Measurements from ENCODE around the gene PRSS38.

The PRSS38 gene

DNA sequence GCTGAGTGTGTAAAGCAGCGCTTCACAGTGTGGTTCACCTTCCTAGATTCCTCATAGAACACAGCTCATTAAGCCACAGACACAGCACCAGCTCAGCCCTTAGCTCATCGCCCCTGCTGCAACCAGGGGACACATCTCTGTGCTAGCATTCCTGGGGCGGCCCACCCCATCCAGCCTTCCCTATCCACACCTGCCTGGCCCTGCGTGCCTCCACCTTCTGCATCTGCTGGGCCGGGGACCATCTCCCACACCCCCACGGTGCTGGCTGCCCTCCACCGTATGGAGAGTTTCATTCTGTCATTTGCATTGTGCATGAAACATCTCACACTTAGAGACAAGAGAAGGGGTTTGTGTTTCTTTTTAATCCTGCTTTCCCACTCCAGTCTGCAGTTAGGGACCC lies 35.8 kb upstream of the PRSS38 start:
- DNase-seq = no peak

DNA sequence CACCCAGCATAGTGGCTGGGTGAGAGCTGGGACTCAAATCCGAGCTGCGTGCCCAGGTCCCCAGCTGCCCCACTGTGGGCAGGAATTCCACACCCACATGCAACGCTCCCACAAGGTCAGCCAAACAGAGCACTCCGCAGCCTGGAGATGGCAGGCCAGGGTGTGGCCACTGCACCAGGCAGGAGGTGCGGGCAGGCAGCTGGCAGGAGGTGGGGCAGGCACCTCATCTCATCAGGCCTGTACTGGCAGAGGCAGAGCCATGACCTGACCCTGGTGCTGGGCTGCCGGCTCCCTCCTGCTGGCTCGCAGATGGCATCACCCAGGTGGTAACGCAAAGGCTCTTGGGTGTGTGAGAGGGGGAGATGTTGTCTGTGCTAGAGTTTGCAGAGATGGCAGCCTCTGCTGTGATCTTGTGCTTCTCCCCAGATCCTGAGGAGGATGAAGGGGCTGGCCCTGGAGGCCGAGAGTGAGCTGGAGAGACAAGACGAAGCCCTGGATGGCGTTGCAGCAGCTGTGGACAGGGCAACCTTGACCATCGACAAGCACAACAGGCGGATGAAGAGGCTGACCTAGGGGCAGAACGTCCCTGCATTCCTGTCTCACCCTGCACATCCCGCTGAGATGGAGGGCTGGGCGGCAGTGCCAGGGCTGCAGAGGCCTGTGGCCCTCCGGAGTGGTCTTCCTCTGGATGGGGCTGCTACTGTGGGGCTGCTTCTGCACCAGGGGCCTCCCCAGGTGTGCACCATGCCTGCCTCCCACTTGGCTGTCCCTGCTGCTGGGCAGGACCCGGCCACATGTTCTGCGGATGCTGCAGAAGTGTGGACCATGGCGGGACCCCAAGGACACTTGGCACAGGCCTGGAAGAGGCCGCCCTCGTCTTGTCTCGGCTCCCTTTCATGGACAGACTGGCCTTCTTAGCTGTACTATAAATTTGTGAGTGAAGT lies 35.1 kb upstream of the PRSS38 start:
- no peak for DNase-seq

DNA sequence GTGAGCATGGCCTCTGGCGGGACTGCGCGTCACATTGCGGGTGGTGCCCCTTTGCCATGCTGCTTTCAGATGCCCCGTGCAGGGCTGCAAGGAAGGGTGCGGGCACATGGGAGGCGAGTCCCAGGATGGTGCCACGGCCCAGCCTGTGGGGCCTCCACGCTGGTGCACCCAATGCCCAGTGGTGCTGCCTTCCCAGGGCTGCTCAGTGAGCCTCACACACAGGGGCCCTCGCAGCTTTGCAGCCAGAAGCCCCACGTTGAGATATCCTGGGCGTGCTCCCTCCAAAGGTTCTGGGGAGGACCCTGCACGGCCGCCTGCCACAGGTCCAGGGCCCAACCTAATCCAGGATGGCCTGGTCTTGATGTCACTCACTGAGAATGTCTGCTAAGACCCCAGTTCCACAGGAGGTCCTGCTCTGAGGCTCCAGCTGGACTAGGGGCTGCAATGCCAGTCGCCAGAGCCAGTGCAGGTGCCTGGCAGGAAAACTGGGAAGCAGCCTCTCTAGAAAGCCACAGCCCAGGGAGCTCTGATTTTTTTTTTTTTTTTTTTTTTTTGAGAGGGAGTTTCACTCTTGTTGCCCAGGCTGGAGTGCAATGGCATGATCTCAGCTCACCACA lies 34.1 kb upstream of the PRSS38 start:
- no peak for DNase-seq

DNA sequence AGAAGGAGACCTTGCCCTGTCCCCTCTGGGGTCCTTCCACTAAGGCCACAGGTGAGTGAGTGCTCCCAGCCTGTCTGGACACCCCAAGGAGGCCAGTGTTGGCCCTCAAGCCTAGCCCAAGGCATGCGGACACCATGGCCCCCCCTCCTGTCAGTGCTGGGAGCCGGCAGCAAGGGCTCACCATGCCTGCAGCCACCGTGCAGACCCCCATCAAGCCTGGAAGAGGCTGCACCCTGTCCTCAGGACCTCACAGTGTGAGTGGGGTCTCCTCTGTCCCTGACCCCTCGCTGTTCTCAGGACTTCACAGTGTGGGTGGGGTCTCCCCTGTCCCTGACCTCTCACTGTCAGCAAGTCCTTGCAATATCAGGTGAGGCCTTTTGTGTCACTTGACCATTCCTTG lies 33.2 kb upstream of the PRSS38 start:
- DNase-seq = no peak

DNA sequence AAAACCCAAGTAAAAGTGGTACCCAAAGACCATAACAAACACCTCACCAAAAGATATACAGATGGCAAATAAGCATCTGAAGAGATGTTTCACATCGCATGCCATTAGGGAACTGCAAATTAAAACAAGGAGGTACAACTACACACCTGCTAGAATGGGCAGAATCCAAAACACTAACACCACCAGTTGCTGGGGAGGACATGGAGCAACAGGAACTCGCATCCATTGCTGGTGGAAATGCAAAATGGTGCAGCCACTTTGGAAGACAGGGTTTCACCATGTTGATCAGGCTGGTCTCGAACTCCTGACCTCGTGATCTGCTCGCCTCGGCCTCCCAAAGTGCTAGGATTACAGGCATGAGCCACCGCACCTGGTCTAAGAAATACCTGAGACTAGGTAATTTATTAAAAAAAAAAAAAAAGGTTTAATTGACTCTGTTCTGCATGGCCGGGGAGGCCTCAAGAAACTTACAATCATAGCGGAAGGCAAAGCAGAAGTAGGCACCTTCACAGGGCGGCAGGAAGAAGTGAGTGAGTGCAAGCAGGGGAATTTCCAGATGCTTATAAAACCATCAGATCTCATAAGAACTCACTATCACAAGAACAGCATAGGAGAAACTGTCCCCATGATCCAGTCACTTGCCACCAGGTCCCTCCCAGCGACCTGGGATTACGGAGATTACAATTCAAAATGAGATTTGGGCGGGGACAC lies 30.2 kb upstream of the PRSS38 start:
- no peak for DNase-seq

DNA sequence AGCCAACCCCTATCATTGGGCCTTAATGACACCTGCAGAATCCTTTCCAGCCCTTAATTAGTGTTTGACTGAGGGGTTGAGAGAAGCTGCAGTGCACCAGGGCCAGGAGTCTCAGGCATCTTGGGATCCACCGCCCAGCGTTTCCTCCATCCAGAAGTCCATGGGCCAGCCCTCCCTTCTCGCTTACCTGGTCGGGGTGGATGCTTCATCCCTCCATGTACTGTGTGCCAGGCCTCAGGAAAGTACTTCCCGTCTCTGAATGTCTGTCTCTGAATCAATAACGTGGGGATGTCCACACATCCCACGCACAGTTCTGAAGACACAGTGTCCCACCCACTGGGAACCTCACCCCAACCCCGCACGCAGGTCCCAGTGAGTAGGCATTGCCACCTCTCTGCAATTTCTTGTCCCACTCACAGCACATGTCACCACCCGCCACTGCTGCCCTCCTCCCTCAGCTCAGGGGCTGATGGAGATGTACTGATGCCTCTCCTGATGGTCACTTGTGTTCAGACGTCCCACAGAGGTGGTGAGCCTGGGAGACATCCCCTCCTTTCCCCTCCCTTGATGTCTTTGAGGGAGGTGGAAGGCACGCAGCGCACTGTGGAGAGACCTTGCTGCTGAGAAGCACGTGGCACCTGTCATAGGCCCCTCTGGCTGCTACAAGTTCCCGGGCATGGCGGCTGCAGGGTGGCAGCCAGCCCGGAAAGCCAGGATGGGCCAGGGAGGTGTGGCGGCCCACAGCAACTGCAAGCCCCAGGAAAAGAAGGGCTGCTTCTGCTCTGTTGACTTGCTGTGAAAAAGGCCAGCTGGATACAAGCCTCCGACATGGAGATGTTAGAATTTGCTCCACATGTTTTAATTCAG lies 29.4 kb upstream of the PRSS38 start:
- DNase-seq = no peak

DNA sequence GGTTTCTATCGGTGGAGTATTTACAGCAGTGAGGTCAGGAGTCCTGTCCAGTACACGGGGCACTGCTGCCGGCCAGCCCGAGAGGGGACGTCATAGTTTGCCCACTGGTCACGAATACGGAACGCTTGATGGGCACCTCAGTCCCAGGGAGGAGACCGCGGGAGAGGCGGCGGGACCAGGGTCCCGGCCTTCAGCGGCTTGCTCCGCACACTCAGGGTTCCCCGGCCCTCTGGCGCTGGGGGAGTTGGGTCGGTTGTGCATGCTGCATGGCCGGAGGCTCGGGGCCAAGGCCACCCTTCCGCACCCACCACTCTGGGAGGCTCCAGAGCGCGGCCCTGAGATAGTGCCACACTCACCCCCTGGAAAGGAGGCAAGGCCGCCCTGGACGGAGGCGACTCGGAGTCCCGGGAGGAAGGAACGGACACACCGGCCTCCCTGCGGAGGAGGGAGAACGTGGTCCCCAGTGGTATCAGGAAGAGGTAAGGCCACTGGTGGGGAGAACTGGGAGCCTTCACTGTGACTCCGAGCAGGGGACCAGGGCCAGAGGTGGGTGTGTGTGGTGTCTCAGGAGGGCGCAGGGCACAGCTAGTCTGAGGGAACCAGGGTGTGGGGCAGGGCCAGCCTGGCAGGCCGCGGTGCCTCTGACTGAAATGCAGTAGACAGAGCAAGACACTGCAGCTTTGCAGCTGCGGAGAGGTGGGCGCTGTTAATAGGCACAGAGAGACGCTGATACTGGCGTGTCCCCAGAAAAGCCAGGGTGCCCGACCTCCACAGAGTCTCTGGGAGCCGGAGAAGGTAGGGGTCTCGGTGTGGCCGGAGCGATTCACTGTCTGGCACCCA lies 28.6 kb upstream of the PRSS38 start:
- DNase-seq = no peak

DNA sequence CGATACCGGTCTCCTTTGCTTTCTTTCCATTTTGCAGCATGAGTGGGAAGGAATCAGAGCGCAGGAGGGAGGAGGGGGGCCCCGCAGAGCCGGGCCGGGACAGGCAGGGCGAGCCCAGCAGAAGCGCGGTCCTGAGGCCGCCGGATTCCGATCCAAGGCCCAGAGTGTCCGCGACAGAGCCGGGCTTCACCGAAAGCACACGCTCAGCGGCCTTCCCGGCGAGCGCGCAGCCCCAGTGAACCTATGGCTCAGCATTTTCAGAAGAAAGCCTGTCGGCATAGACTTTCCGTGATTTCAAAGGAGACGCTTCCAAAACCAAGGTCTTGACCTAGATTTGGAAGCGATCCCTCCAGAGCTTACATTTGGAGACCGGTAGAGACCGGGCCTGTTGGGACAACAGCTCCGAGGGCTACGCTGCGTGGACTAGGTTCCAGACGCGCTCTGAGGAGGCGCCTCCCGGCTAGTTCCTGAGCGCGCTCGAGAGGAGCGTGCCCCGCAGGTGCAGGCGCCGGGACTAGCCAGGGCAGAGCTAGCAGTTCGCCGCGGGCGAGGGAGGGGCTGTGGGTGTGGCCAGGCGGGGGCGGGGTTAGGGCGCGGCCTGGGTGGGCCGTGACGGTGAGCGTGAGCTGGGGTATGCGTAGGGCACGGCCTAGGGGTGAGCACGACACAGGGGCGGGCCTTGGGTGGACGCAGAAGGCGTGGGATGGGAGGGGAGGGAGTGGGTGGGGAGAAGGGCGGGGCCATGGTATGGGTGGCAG lies 27.8 kb upstream of the PRSS38 start:
- peak; percentile 96 for DNase-seq

DNA sequence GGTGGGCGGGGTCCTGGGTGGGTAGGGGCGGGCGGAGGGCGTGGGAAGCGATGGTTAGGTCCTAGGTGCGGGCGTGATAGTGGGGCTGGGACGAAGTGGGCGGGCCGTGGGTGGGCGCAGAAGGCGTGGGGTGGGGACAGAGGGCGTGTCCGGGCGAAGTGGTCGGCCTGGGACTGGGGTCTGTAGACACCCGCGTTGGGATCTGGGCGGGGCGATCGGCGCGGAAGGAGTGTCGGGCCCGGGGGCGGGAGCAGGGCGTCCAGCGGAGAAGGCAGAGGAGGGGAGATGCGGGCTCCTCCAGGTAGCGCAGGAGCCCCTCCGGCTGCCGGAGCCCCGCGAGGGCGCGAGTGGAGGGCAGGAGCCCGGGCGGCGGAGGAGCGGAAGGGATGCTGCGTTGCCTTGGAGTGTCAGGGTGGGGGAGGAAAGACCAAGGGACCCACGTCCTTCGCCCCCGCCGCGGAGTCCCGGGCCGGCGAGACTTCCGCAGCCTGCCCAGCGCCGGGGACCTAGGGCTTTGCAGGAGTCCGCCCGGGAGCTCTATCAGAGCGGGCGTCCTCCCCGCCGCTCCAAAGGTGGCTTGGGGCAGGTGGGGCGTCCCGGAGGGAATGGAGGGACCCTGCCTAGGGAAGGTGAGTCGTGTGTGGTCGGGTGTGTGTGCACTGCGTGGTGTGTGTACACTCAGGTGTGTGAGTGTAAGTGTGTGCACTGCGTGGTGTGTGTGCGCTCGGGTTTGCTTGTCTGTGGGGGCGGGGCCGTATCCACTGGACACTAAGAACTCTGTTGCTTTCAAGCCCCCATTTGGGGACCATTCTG lies 27.0 kb upstream of the PRSS38 start:
- peak; percentile 84 for DNase-seq

DNA sequence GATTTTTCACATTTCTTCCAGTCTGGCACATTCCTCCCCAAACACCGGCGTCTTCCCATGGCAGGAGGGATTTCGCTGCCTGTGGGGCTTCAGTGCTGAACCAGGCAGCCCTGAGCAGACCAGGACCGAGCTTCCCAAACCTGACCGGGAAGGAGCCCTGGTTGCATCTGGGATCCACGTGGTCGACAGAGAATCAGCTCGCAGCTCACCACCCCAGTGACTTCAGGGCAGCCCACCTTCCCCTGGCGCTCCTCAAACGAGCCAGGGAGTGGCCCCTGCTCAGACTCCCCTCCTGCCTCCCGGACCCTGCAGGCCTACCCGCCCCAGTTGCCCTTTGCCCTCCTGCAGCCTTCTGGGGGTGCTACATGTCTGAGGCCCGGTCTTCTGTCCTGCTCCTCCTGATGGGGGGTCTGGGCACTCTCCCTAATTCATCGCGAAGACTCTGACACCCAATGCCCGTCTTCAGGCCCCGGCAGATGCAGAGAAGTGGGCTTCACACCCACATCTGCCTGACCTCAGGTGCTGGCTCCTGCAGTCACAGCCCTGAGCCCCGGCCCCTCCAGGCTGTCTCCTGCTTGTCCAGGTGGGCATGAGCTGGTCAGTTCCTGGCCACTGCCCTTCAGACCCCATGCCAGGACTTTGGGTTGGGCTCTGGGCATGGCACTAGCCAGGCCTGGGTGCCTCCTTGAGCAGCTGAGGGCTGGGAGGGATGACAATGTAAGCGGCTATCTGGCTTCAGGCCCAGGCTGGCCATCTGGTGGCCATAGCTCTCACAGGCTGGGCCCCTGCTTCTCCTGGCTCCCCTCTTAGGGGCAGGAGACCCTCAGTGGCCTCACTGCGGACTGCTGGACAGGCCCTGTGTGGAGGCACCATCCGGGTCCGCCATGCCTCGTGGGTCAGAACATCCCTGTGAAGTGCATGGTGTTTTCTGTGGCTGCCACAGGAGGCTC lies 26.1 kb upstream of the PRSS38 start:
- no peak for DNase-seq

DNA sequence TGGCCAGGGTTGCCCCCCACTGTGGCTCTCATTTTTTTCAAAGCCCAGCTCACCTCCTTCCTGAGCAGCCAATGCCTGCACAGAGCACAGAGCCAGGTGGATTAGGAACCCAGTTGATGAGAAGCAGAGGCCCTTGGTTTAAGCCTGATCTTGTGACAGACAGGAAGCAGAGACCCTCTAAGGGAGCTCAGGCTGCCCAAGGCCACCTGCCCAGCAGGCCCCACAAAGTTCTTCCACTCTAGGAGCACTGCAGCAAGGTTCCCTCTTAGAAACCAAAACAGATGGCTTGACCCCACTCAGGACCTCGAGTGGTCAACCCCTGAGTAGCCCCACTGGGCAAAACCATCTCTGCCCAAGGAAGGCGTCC lies 25.5 kb upstream of the PRSS38 start:
- no peak for DNase-seq

DNA sequence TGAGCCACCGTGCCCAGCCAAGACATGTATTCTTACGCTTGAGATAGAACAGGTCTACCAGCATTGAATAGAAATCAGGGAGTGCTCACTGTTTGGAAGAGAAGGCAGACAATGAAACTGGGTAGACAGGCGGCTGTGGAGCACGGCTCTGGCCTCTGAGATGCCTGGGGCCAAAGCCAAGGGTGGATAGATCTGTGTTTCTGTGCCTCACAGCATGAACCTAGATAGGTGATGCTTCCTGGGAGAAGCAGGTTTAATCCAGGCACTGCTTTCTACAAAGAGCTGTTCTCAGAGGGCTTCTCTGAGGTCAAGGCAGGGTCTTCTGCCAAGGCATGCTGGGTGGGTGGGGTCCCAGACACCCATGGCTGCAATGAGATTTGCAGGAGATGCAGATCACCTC lies 24.6 kb upstream of the PRSS38 start:
- no peak for DNase-seq

DNA sequence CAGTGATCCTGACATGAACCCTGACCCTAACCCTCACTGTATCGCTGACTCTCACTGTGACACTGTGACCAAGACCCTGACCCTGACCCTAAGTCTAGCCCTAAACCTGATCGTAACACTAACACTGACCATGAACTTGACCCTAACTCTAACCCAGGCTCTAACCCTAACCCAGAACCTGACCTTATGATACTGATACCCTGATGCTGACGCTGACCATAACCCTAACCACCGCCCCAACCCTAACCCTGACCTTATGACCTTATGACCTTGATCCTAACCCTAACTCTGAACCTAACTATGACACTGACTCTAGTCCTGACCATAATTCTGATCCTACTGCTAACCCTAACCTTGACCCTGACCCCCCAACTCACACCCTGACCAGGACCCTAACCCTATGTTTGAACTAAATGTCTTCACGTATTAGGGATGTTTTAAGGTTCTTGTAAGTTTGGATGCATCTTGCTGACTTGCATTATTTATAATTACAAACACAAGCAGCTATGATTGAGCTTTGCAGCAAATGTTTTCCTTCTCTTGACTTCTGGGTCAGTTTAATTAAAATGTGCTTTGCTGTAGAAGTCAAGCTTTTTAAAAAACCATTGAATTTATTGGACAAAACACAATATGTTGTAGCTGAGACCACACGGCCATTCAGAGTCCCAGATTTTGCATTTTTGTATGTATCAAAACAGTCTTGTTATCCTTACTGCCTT lies 23.9 kb upstream of the PRSS38 start:
- no peak for DNase-seq

DNA sequence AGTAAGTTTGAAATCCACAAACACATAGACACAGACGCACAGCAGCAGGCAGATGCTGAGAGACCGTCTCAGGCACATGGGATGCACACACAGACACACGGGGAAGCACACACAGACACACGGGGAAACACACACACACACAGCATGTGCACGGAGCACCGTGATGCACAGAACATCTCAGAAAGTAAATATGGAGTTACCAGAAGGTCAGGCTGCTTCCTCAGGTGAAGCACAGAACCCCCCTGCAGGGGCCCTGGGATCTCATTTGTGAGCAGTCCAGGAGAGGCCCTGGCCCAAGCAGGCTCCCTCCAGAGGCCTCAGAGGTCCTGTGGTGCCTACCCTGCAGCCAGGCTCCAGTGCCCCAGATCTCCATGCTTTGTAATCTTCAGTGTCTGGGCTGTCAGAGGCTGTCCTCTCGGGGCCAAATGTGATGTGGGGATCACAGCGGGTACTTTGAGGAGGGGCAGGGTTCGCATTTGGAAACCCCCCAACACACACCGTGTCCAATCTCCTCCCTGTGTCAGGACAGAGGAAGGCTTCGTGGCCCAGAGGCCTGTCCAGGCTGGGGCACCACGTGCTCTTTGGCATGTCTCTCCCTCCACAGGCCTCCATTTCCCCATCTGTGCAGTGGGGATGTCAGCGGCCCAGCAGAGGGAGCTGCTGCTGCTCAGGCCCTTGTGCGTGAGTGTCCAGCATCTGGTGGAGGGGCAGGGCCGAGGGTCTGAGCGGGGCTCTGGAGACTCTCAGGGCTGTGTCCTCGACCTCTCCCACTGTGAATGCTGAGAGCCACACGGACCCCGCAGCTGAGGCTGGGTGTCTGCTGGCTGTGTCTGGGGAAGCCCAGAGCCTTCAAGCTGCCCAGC lies 23.0 kb upstream of the PRSS38 start:
- no peak for DNase-seq

DNA sequence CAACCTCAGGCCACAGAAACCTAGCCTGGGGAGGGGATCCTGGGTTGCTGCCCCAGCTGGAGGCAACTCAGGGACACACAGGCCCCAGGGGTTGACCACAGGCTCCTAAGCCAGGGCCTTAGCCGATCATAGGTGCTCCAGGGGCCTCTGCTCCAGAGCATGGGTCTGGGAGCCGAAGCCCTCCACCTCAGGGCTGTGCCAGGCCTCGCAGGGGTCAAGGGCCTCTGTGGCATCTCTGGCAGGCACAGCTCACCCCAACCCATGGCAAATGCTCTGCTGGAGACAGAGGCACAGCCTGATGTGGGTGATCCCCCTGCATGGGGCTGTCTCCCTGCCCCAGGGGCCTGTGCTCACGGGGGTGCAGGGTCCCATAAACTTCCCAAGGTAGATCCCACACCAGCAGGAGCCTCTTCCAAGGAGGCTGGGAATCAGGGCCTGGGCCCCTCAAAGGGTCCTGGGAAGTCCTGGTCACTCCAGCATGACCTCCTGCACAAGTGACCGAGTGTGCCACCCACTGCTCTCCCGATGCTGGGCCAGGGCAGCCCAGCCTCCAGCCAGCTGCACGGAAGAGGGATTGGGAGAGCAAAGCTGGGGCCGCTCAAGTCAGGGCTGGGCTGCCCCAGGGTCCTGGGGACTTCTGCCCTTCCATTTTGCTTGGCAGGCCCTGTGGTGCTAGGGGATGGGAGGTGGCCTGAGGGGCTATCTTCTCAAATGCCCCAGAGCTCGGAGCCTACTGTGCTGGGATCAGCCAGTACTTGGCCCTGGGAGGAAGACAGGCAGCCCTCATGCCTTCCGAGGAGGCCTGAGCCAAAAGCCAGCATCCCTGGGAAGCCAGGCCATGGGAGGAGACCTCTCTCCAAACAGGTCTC lies 22.2 kb upstream of the PRSS38 start:
- DNase-seq = no peak

Measured in NCI-H1436 (cell line).